ENCODE measurements around the gene ANKRD23.

Gene ANKRD23

GRCh38 chr2:96838345-96839292, 5.2 kb downstream of the ANKRD23 start:
- no peak for DNase-seq (ENCODE audit: low read depth)

- DNase-seq (ENCODE audit: low read depth): no peak
Measured at GRCh38 chr2:96837575-96837974, 6.2 kb downstream of the ANKRD23 start.

GRCh38 chr2:96835830-96836229, 8.0 kb downstream of the ANKRD23 start:
- no peak for DNase-seq (ENCODE audit: low read depth)

- DNase-seq (ENCODE audit: low read depth): no peak
Measured at GRCh38 chr2:96832754-96833507, 10.9 kb downstream of the ANKRD23 start.

- no peak for DNase-seq (ENCODE audit: low read depth)
Measured at GRCh38 chr2:96832408-96832753, 11.4 kb downstream of the ANKRD23 start.

- no peak for DNase-seq (ENCODE audit: low read depth)
Measured at GRCh38 chr2:96831679-96832078, 12.1 kb downstream of the ANKRD23 start.

- no peak for DNase-seq (ENCODE audit: low read depth)
Measured at GRCh38 chr2:96830044-96830562, 13.7 kb downstream of the ANKRD23 start.

GRCh38 chr2:96828874-96829273, 14.9 kb downstream of the ANKRD23 start:
- no peak for DNase-seq (ENCODE audit: low read depth)

GRCh38 chr2:96828436-96828835, 15.4 kb downstream of the ANKRD23 start:
- DNase-seq (ENCODE audit: low read depth): no peak

GRCh38 chr2:96826546-96827278, 17.1 kb downstream of the ANKRD23 start:
- no peak for DNase-seq (ENCODE audit: low read depth)

- DNase-seq (ENCODE audit: low read depth): no peak
Measured at GRCh38 chr2:96825057-96825456, 18.8 kb downstream of the ANKRD23 start.

- DNase-seq (ENCODE audit: low read depth): no peak
Measured at GRCh38 chr2:96824079-96824870, 19.5 kb downstream of the ANKRD23 start.

GRCh38 chr2:96823198-96823597, 20.6 kb downstream of the ANKRD23 start:
- DNase-seq (ENCODE audit: low read depth): no peak

GRCh38 chr2:96822786-96823185, 21.0 kb downstream of the ANKRD23 start:
- DNase-seq (ENCODE audit: low read depth): no peak

- DNase-seq (ENCODE audit: low read depth): no peak
Measured at GRCh38 chr2:96821113-96821675, 22.6 kb downstream of the ANKRD23 start.

- DNase-seq (ENCODE audit: low read depth): no peak
Measured at GRCh38 chr2:96819876-96820511, 23.8 kb downstream of the ANKRD23 start.

- DNase-seq (ENCODE audit: low read depth): no peak
Measured at GRCh38 chr2:96819128-96819875, 24.5 kb downstream of the ANKRD23 start.

GRCh38 chr2:96817882-96818281, 25.9 kb downstream of the ANKRD23 start:
- DNase-seq (ENCODE audit: low read depth): no peak

GRCh38 chr2:96816836-96817702, 26.8 kb downstream of the ANKRD23 start:
- DNase-seq (ENCODE audit: low read depth): no peak

Measured in T follicular helper cell (primary cell).